ENCODE measurements around the gene BACE2.

The BACE2 gene

GRCh38 chr21:41137401-41137800 lies 30.6 kb upstream of the BACE2 start:
- Histone ChIP-seq H3K27me3 (ENCODE audit: control insufficient read depth, insufficient read depth, low read length) (no peaks in the 10 kb centered on the region), H3K9me3 (ENCODE audit: control insufficient read depth, insufficient read depth, low read length) (no peaks in the 10 kb centered on the region), H3K4me3 (ENCODE audit: low read depth, low read length) (no peak overlapping the region), H3K27ac (ENCODE audit: low read depth, low read length) (no peak overlapping the region), H3K36me3 (ENCODE audit: control insufficient read depth, insufficient read depth, low read length) (no peaks in the 10 kb centered on the region), H3K4me1 (ENCODE audit: control insufficient read depth, insufficient read depth, low read length) (no peaks in the 10 kb centered on the region), H3K9ac (ENCODE audit: low read depth, low read length) (no peak overlapping the region)

DNA sequence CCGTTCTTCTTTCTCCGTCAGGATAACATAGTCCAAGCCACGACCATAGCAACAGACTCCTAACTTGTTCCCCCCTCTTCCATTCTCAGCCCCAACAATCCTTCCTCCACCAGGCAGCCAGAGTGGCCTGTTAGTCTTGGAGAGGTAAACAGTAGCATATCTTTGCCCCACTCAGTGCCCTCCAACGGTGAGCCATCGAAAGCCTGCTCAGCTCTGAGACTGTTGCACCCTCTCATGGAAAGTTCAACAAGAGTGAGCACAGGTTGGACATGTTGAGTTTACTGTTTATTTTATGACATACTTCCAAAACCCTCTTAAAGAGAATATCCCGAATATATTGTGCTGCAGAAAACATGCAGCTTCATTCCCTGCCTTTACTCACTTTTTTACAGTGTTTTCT lies 30.1 kb upstream of the BACE2 start:
- H3K9ac ChIP-seq (ENCODE audit: low read depth, low read length): no peak overlapping the region
- H3K4me1 ChIP-seq (ENCODE audit: control insufficient read depth, insufficient read depth, low read length): no peaks in the 10 kb centered on the region
- H3K36me3 ChIP-seq (ENCODE audit: control insufficient read depth, insufficient read depth, low read length): no peaks in the 10 kb centered on the region
- no peaks in the 10 kb centered on the region for H3K27me3 ChIP-seq (ENCODE audit: control insufficient read depth, insufficient read depth, low read length)
- H3K4me3 ChIP-seq (ENCODE audit: low read depth, low read length): no peak overlapping the region
- H3K27ac ChIP-seq (ENCODE audit: low read depth, low read length): no peak overlapping the region
- H3K9me3 ChIP-seq (ENCODE audit: control insufficient read depth, insufficient read depth, low read length): no peaks in the 10 kb centered on the region

GRCh38 chr21:41138711-41139110 lies 29.2 kb upstream of the BACE2 start:
- H3K27ac ChIP-seq (ENCODE audit: low read depth, low read length): no peak overlapping the region
- H3K4me1 ChIP-seq (ENCODE audit: control insufficient read depth, insufficient read depth, low read length): no peaks in the 10 kb centered on the region
- H3K9me3 ChIP-seq (ENCODE audit: control insufficient read depth, insufficient read depth, low read length): no peaks in the 10 kb centered on the region
- no peaks in the 10 kb centered on the region for H3K27me3 ChIP-seq (ENCODE audit: control insufficient read depth, insufficient read depth, low read length)
- H3K9ac ChIP-seq (ENCODE audit: low read depth, low read length): no peak overlapping the region
- H3K36me3 ChIP-seq (ENCODE audit: control insufficient read depth, insufficient read depth, low read length): no peaks in the 10 kb centered on the region
- H3K4me3 ChIP-seq (ENCODE audit: low read depth, low read length): no peak overlapping the region

GRCh38 chr21:41139275-41139674 lies 28.7 kb upstream of the BACE2 start:
- H3K27ac ChIP-seq (ENCODE audit: low read depth, low read length): no peak overlapping the region
- H3K9ac ChIP-seq (ENCODE audit: low read depth, low read length): no peak overlapping the region
- no peaks in the 10 kb centered on the region for H3K36me3 ChIP-seq (ENCODE audit: control insufficient read depth, insufficient read depth, low read length)
- H3K4me3 ChIP-seq (ENCODE audit: low read depth, low read length): no peak overlapping the region
- no peaks in the 10 kb centered on the region for H3K9me3 ChIP-seq (ENCODE audit: control insufficient read depth, insufficient read depth, low read length)
- H3K27me3 ChIP-seq (ENCODE audit: control insufficient read depth, insufficient read depth, low read length): no peaks in the 10 kb centered on the region
- H3K4me1 ChIP-seq (ENCODE audit: control insufficient read depth, insufficient read depth, low read length): no peaks in the 10 kb centered on the region

DNA sequence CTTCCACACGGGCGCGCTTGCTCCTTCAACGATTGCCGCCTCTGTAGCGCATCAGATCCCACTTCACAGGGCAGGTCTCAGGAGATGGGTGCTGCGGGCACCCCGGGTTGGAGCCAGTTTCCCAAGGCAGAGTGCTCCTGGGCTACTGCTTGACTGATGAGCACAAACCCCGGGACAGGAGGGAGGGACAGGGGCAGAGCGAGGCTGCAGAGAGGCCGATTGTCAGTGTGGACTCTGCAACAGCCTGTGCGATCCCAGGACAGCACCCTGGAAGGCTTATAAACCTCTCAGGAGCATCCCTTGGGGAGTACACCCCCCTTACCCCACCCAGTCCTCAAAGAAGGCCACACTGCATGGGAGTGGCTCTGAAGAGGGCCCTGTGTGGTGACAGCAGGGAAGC lies 28.0 kb upstream of the BACE2 start:
- H3K27me3 ChIP-seq (ENCODE audit: control insufficient read depth, insufficient read depth, low read length): no peaks in the 10 kb centered on the region
- no peak overlapping the region for H3K4me3 ChIP-seq (ENCODE audit: low read depth, low read length)
- no peaks in the 10 kb centered on the region for H3K36me3 ChIP-seq (ENCODE audit: control insufficient read depth, insufficient read depth, low read length)
- no peaks in the 10 kb centered on the region for H3K4me1 ChIP-seq (ENCODE audit: control insufficient read depth, insufficient read depth, low read length)
- H3K9ac ChIP-seq (ENCODE audit: low read depth, low read length): no peak overlapping the region
- no peak overlapping the region for H3K27ac ChIP-seq (ENCODE audit: low read depth, low read length)
- no peaks in the 10 kb centered on the region for H3K9me3 ChIP-seq (ENCODE audit: control insufficient read depth, insufficient read depth, low read length)

DNA sequence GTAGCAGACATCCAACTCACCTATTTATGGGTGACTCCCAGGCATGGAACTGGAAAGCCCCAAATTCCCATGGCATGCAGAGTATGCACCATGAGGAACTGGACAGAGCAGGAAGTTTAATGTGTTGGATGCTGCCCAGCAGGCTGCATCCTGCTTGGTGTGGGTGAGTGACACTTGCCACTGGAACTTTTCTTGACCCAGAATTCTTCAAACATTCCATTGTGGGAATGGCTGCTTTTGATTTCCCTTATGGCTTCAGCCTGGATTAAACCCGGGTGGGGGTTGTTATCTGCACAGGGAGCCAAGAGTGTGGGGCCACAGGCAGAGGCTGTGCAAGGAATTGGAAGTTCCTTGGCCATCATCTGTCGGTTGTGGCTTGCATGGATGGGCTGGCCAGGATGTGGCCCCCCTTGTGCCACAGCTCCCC lies 26.9 kb upstream of the BACE2 start:
- no peaks in the 10 kb centered on the region for H3K9me3 ChIP-seq (ENCODE audit: control insufficient read depth, insufficient read depth, low read length)

GRCh38 chr21:41142051-41142795 lies 25.7 kb upstream of the BACE2 start:
- Histone ChIP-seq H3K27ac (ENCODE audit: low read depth, low read length) (no peak overlapping the region), H3K36me3 (ENCODE audit: control insufficient read depth, insufficient read depth, low read length) (no peaks in the 10 kb centered on the region), H3K4me1 (ENCODE audit: control insufficient read depth, insufficient read depth, low read length) (peaks cover under 1% of the 10 kb centered on the region; the same call in 1 of the 2 replicates), H3K4me3 (ENCODE audit: low read depth, low read length) (no peak overlapping the region), H3K9me3 (ENCODE audit: control insufficient read depth, insufficient read depth, low read length) (no peaks in the 10 kb centered on the region), H3K27me3 (ENCODE audit: control insufficient read depth, insufficient read depth, low read length) (no peaks in the 10 kb centered on the region), H3K9ac (ENCODE audit: low read depth, low read length) (no peak overlapping the region)

More for the DNA sequence above, 26.9 kb upstream of the BACE2 start:
- no peaks in the 10 kb centered on the region for H3K27me3 ChIP-seq (ENCODE audit: control insufficient read depth, insufficient read depth, low read length)
- no peak overlapping the region for H3K27ac ChIP-seq (ENCODE audit: low read depth, low read length)
- H3K36me3 ChIP-seq (ENCODE audit: control insufficient read depth, insufficient read depth, low read length): no peaks in the 10 kb centered on the region
- H3K9ac ChIP-seq (ENCODE audit: low read depth, low read length): no peak overlapping the region
- H3K4me3 ChIP-seq (ENCODE audit: low read depth, low read length): no peak overlapping the region
- H3K4me1 ChIP-seq (ENCODE audit: control insufficient read depth, insufficient read depth, low read length): no peaks in the 10 kb centered on the region

- Histone ChIP-seq H3K27me3 (ENCODE audit: control insufficient read depth, insufficient read depth, low read length) (peaks cover 4% of the 10 kb centered on the region; the same call in 1 of the 2 replicates), H3K9ac (ENCODE audit: low read depth, low read length) (no peak overlapping the region), H3K36me3 (ENCODE audit: control insufficient read depth, insufficient read depth, low read length) (no peaks in the 10 kb centered on the region), H3K27ac (ENCODE audit: low read depth, low read length) (no peak overlapping the region), H3K4me3 (ENCODE audit: low read depth, low read length) (no peak overlapping the region), H3K9me3 (ENCODE audit: control insufficient read depth, insufficient read depth, low read length) (no peaks in the 10 kb centered on the region), H3K4me1 (ENCODE audit: control insufficient read depth, insufficient read depth, low read length) (peaks cover 11% of the 10 kb centered on the region)
Measured at GRCh38 chr21:41143596-41144325, 24.2 kb upstream of the BACE2 start.

DNA sequence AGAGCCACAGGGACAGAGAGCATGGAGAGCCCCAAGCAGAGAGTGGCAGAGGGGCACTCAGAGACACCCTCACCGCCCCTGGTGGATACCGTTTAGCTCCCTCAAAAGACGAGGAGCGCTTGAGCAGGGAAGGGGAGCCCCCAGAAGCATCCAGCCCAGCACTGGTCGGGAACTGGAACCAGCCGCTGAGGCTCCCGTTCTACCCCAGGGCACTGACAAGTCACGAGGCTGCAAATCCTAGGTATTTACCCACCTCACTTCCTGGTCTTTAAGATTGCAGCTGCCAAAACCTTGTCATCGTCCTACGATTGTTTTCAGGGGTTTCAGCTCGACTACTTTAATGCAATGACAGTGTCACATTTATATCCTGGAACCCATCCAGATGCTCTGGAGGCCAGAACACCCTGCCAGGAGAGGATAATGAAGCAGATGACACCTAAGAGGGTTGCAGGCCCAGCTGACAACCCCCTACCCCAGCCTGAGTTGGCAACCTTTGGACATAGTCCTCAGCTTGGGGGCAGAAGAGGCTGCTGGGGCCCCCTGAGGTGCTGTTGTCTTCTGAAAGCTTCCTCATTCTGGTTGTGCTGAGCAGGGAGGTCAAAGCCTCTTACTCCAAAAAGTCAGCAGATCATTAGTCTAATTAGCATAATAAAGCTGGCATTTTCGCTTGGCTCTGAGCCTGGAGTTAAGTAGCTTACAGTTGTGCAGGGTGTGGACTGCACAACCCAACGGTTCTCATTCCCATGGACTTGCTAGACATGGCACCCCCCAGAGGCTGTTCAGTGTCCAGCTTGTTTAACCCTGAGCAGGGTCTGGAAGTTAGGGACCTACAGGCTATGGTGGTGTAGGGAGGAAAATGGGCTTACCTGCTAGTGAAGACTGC lies 20.6 kb upstream of the BACE2 start:
- H3K27me3 ChIP-seq (ENCODE audit: control insufficient read depth, insufficient read depth, low read length): peaks cover 11% of the 10 kb centered on the region; the same call in 1 of the 2 replicates
- peaks cover 11% of the 10 kb centered on the region for H3K4me1 ChIP-seq (ENCODE audit: control insufficient read depth, insufficient read depth, low read length)
- no peaks in the 10 kb centered on the region for H3K9me3 ChIP-seq (ENCODE audit: control insufficient read depth, insufficient read depth, low read length)

GRCh38 chr21:41147979-41148355 lies 20.0 kb upstream of the BACE2 start:
- peaks cover 11% of the 10 kb centered on the region; the same call in 1 of the 2 replicates for H3K27me3 ChIP-seq (ENCODE audit: control insufficient read depth, insufficient read depth, low read length)
- no peak overlapping the region for H3K4me3 ChIP-seq (ENCODE audit: low read depth, low read length)
- H3K27ac ChIP-seq (ENCODE audit: low read depth, low read length): no peak overlapping the region
- peaks cover 11% of the 10 kb centered on the region for H3K4me1 ChIP-seq (ENCODE audit: control insufficient read depth, insufficient read depth, low read length)
- no peak overlapping the region for H3K9ac ChIP-seq (ENCODE audit: low read depth, low read length)
- no peaks in the 10 kb centered on the region for H3K9me3 ChIP-seq (ENCODE audit: control insufficient read depth, insufficient read depth, low read length)
- no peaks in the 10 kb centered on the region for H3K36me3 ChIP-seq (ENCODE audit: control insufficient read depth, insufficient read depth, low read length)

More for the DNA sequence above, 20.6 kb upstream of the BACE2 start:
- H3K9ac ChIP-seq (ENCODE audit: low read depth, low read length): no peak overlapping the region
- H3K36me3 ChIP-seq (ENCODE audit: control insufficient read depth, insufficient read depth, low read length): no peaks in the 10 kb centered on the region
- H3K4me3 ChIP-seq (ENCODE audit: low read depth, low read length): no peak overlapping the region
- no peak overlapping the region for H3K27ac ChIP-seq (ENCODE audit: low read depth, low read length)
